Liver (tissue), 9 donors: ENCODE results near the gene KIAA0825. TPM values are rescaled to one million over a fixed set of nuclear protein-coding genes. Genes with fewer than 3 reads are reported as not detected.
"Not testable (repeated sequence)": the region's sequence is repeated elsewhere in the genome, so short reads cannot be mapped to it uniquely, and the experiment has no call there.

Experiments
- DNase-seq: peaks from one replicate; pipeline ENCODE4 v3.0.0-alpha.2; 2017; ENCODE audit warnings: low spot score
- H3K27ac ChIP-seq, 2 donors: one replicate each; pipeline ENCODE4 v1.7.0; 2013; ENCODE audit warnings: inconsistent platforms in 2 of 2, low read length in 2 of 2, control low read depth in 1 of 2, low read depth in 1 of 2, mild to moderate bottlenecking in 1 of 2
- H3K27me3 ChIP-seq, 4 donors: one replicate each; pipeline versions ENCODE4 v1.6.1 to v1.7.0; 2013; ENCODE audit warnings: low read length in 3 of 4, inconsistent platforms in 1 of 4, mild to moderate bottlenecking in 1 of 4, moderate library complexity in 1 of 4; ENCODE audit not compliant: control insufficient read depth in 4 of 4, insufficient read depth in 4 of 4
- H3K36me3 ChIP-seq, 4 donors: one replicate each; pipeline versions ENCODE4 v1.6.1 to v1.7.0; 2013; ENCODE audit warnings: low read length in 3 of 4, mild to moderate bottlenecking in 3 of 4, low read depth in 1 of 4, moderate library complexity in 1 of 4; ENCODE audit not compliant: control insufficient read depth in 4 of 4, insufficient read depth in 3 of 4
- H3K4me1 ChIP-seq, 4 donors: one replicate each; pipeline versions ENCODE4 v1.6.1 to v1.7.0; 2013; ENCODE audit warnings: low read length in 3 of 4, mild to moderate bottlenecking in 3 of 4, moderate library complexity in 1 of 4; ENCODE audit not compliant: control insufficient read depth in 4 of 4, insufficient read depth in 4 of 4
- H3K4me3 ChIP-seq, 3 donors: one replicate each; pipeline versions ENCODE4 v1.6.1 to v1.7.0; 2013; ENCODE audit warnings: low read length in 3 of 3, control low read depth in 1 of 3, low read depth in 1 of 3, mild to moderate bottlenecking in 1 of 3
- H3K9ac ChIP-seq, 2 donors: one replicate each; pipeline ENCODE4 v1.7.0; 2013; ENCODE audit warnings: low read length in 2 of 2, mild to moderate bottlenecking in 2 of 2, moderate library complexity in 2 of 2, control low read depth in 1 of 2, low read depth in 1 of 2
- H3K9me3 ChIP-seq, 4 donors: one replicate each; pipeline versions ENCODE4 v1.6.1 to v1.7.0; 2013; ENCODE audit warnings: low read length in 3 of 4; ENCODE audit not compliant: control insufficient read depth in 4 of 4
- ATF3 ChIP-seq: IDR thresholded peaks from 2 replicates; pipeline ENCODE4 v1.6.1; 2016; ENCODE audit warnings: antibody characterized with exemption
- CTCF ChIP-seq: fragments of 150-350 bp; IDR thresholded peaks from 2 replicates; pipeline ENCODE4 v1.5.1; 2017; ENCODE audit warnings: improper control_type of control experiment, low read depth, low read length; ENCODE audit not compliant: missing input control
- EGR1 ChIP-seq, 2 donors: IDR thresholded peaks; 2 replicates each; pipeline ENCODE4 v1.6.1; 2016 to 2018; ENCODE audit warnings: antibody characterized with exemption in 2 of 2, low read depth in 2 of 2
- FOXA1 ChIP-seq: IDR thresholded peaks from 2 replicates; pipeline ENCODE4 v1.6.1; 2016; ENCODE audit warnings: antibody characterized with exemption
- FOXA2 ChIP-seq: IDR thresholded peaks from 2 replicates; pipeline ENCODE4 v1.6.1; 2016; ENCODE audit warnings: antibody characterized with exemption
- GABPA ChIP-seq, 2 donors: IDR thresholded peaks in 1 of 2; conservative IDR thresholded peaks in 1 of 2; 2 replicates each; pipeline ENCODE4 v1.6.1; 2016; ENCODE audit warnings: antibody characterized with exemption in 2 of 2, mild to moderate bottlenecking in 1 of 2, moderate library complexity in 1 of 2
- HNF4A ChIP-seq, 2 donors: conservative IDR thresholded peaks; 2 replicates each; pipeline ENCODE4 v1.6.1; 2016; ENCODE audit warnings: antibody characterized with exemption in 2 of 2, mild to moderate bottlenecking in 2 of 2
- HNF4G ChIP-seq: IDR thresholded peaks from 2 replicates; pipeline ENCODE4 v1.6.1; 2016; ENCODE audit warnings: antibody characterized with exemption
- JUND ChIP-seq, 2 donors: IDR thresholded peaks; 2 replicates each; pipeline ENCODE4 v1.6.1; 2016; ENCODE audit warnings: antibody characterized with exemption in 2 of 2
- MAX ChIP-seq: IDR thresholded peaks from 2 replicates; pipeline ENCODE4 v1.6.1; 2016; ENCODE audit warnings: antibody characterized with exemption
- NR2F2 ChIP-seq: IDR thresholded peaks from 2 replicates; pipeline ENCODE4 v1.6.1; 2016; ENCODE audit warnings: antibody characterized with exemption
- RAD21 ChIP-seq, 2 donors: IDR thresholded peaks; 2 replicates each; pipeline ENCODE4 v1.6.1; 2016; ENCODE audit warnings: antibody characterized with exemption in 2 of 2, mild to moderate bottlenecking in 2 of 2
- REST ChIP-seq: IDR thresholded peaks from 2 replicates; pipeline ENCODE4 v1.6.1; 2016; ENCODE audit warnings: antibody characterized with exemption, mild to moderate bottlenecking
- RXRA ChIP-seq, 2 donors: IDR thresholded peaks; 2 replicates each; pipeline ENCODE4 v1.6.1; 2017 to 2018; ENCODE audit warnings: antibody characterized with exemption in 2 of 2, mild to moderate bottlenecking in 1 of 2
- SP1 ChIP-seq: IDR thresholded peaks from 2 replicates; pipeline ENCODE4 v1.6.1; 2018; ENCODE audit warnings: antibody characterized with exemption, mild to moderate bottlenecking
- TAF1 ChIP-seq: conservative IDR thresholded peaks from 2 replicates; pipeline ENCODE4 v1.6.1; 2016; ENCODE audit warnings: antibody characterized with exemption, mild to moderate bottlenecking
- YY1 ChIP-seq: IDR thresholded peaks from 2 replicates; pipeline ENCODE4 v1.6.1; 2016; ENCODE audit warnings: antibody characterized with exemption, mild to moderate bottlenecking
- ZBTB33 ChIP-seq: IDR thresholded peaks from 2 replicates; pipeline ENCODE4 v1.6.1; 2016; ENCODE audit warnings: antibody characterized with exemption
- WGBS: extraction: QIAGEN DNeasy Blood & Tissue Kit; methylation state at CpG from one replicate; pipeline ENCODE4 v1.1.7; 2013; 5-methylcytosine and 5-hydroxymethylcytosine counted together
- polyA plus RNA-seq, 2 donors: library from polyadenylated mRNA; stranded (reverse) in 1 of 2; unstranded in 1 of 2; fragments of 200-250 nt in 1 of 2; fragments of >200 nt in 1 of 2; fragmentation: Nextera tagmentation in 1 of 2; extraction: Ambion mirVana in 1 of 2; gene quantifications; one replicate each; pipeline versions ENCODE4 v1.2.1 to v1.2.3, GENCODE V29; 2013 to 2015
- total RNA-seq, 2 donors: library from RNA; depleted of rRNA; stranded (reverse); fragments of >200 nt; gene quantifications; one replicate each; pipeline ENCODE4 v1.2.3, GENCODE V29; 2014
- donor health status: healthy.
- donor health status: healthy.
- donor health status: healthy.
- donor health status: healthy.
- donor health status: healthy.

The KIAA0825 gene
- total and polyA plus RNA-seq, 4 donors = 0.25 to 3.2 (median 1.2) TPM

- WGBS = 96% methylated on average over 1 of the region's 1 CpG
- Histone ChIP-seq H3K4me1 (no peaks in the 10 kb centered on the region), H3K4me3 (no peak overlapping the region), H3K9me3 (no peaks in the 10 kb centered on the region), H3K9ac (no peak overlapping the region), H3K27ac (no peak overlapping the region), H3K27me3 (no peaks in the 10 kb centered on the region), H3K36me3 (no peaks in the 10 kb centered on the region)
- DNase-seq = no peak
- TF ChIP-seq MAX (no peak), ATF3 (no peak), CTCF (no peak)
Observed at GRCh38 chr5:94130077-94130476, 488.3 kb downstream of the KIAA0825 start.

- H3K9ac ChIP-seq = no peak overlapping the region
- DNase-seq = no peak
- no peaks in the 10 kb centered on the region for H3K36me3 ChIP-seq
- no peak overlapping the region for H3K4me3 ChIP-seq
- WGBS = 81% methylated on average over 2 of the region's 2 CpGs
- TF ChIP-seq ATF3 (no peak), ZBTB33 (no peak), CTCF (no peak), YY1 (no peak), NR2F2 (no peak), TAF1 (no peak), FOXA2 (no peak), GABPA (IDR thresholded peaks at IDR 0.05 in 1 of 2, conservative IDR thresholded peaks at IDR 0.05 in 1 of 2) (no peak), JUND (IDR thresholded peaks at IDR 0.05) (no peak), RXRA (IDR thresholded peaks at IDR 0.05) (no peak), FOXA1 (no peak), RAD21 (IDR thresholded peaks at IDR 0.05) (no peak), HNF4A (conservative IDR thresholded peaks at IDR 0.05) (no peak), SP1 (no peak), REST (no peak), EGR1 (IDR thresholded peaks at IDR 0.05; ENCODE audit: low read depth in 2 of 2) (no peak), MAX (no peak), HNF4G (no peak)
- H3K4me1 ChIP-seq = no peaks in the 10 kb centered on the region
- no peaks in the 10 kb centered on the region for H3K27me3 ChIP-seq
- H3K9me3 ChIP-seq = peaks cover 0 to 1% (median 0%) of the 10 kb centered on the region in 4 donors
- no peak overlapping the region for H3K27ac ChIP-seq
Observed at GRCh38 chr5:94125107-94125506, 493.3 kb downstream of the KIAA0825 start.

GRCh38 chr5:94116317-94116716 is 502.1 kb downstream of the KIAA0825 start:
- 90% methylated on average over 2 of the region's 2 CpGs for WGBS
- not testable (repeated sequence) for H3K27ac ChIP-seq, H3K4me1 ChIP-seq, H3K9ac ChIP-seq, H3K4me3 ChIP-seq, H3K27me3 ChIP-seq, H3K36me3 ChIP-seq, DNase-seq, H3K9me3 ChIP-seq
